KMS-11 (cell line): Measurements from ENCODE around the gene ZCRB1.

Experiments
- H2AFZ ChIP-seq: fragments of 200-600 bp; sonication (generic); 2 replicates; pipeline ENCODE4 v1.6.1; 2016; ENCODE audit warnings: antibody characterized with exemption, mixed run types, low read depth
- H3K27ac ChIP-seq: fragments of 200-600 bp; sonication (generic); 2 replicates; pipeline ENCODE4 v1.6.1; 2016; ENCODE audit warnings: mild to moderate bottlenecking, mixed run types
- H3K27me3 ChIP-seq: fragments of 200-600 bp; sonication (generic); 2 replicates; pipeline ENCODE4 v1.6.1; 2017; ENCODE audit warnings: mild to moderate bottlenecking, low read depth, mixed run types, moderate library complexity; ENCODE audit not compliant: insufficient read depth
- H3K36me3 ChIP-seq: fragments of 200-600 bp; sonication (generic); 2 replicates; pipeline ENCODE4 v1.6.1; 2017; ENCODE audit warnings: mild to moderate bottlenecking, mixed run types; ENCODE audit not compliant: insufficient read depth
- H3K4me1 ChIP-seq: fragments of 200-600 bp; sonication (generic); 2 replicates; pipeline ENCODE4 v1.6.1; 2016; ENCODE audit warnings: mild to moderate bottlenecking, low read depth, mixed run types; ENCODE audit not compliant: poor library complexity, severe bottlenecking
- H3K4me2 ChIP-seq: fragments of 200-600 bp; sonication (generic); 2 replicates; pipeline ENCODE4 v1.7.0; 2016; ENCODE audit warnings: mild to moderate bottlenecking, mixed run types
- H3K4me3 ChIP-seq: fragments of 200-600 bp; sonication (generic); IDR thresholded peaks from 2 replicates; pipeline ENCODE4 v1.6.1; 2017; ENCODE audit warnings: low read depth, low read length, mixed read lengths; ENCODE audit not compliant: insufficient read depth
- H3K79me2 ChIP-seq: fragments of 200-600 bp; sonication (generic); 2 replicates; pipeline ENCODE4 v1.6.1; 2016; ENCODE audit warnings: low read depth, mixed run types; ENCODE audit not compliant: insufficient read depth
- H3K9ac ChIP-seq: fragments of 200-600 bp; sonication (generic); 2 replicates; pipeline ENCODE4 v1.6.1; 2016; ENCODE audit warnings: mild to moderate bottlenecking, mixed run types
- H4K20me1 ChIP-seq: fragments of 200-600 bp; sonication (generic); 2 replicates; pipeline ENCODE4 v1.6.1; 2016; ENCODE audit warnings: mild to moderate bottlenecking, mixed run types; ENCODE audit not compliant: insufficient read depth
- CTCF ChIP-seq: fragments of 200-600 bp; sonication (generic); conservative IDR thresholded peaks from 2 replicates; pipeline ENCODE4 v1.6.1; 2017; ENCODE audit warnings: low read depth, mild to moderate bottlenecking, antibody characterized with exemption, low read length, moderate library complexity, mixed read lengths

Gene ZCRB1

GRCh38 chr12:42286741-42287140, 39.2 kb downstream of the ZCRB1 start:
- no peaks in the 10 kb centered on the region for H3K27me3 ChIP-seq
- H2AFZ ChIP-seq: no peak overlapping the region
- H3K9ac ChIP-seq: no peak overlapping the region
- no peak overlapping the region for H3K4me2 ChIP-seq
- H3K27ac ChIP-seq: no peak overlapping the region
- no peaks in the 10 kb centered on the region for H3K79me2 ChIP-seq
- no peaks in the 10 kb centered on the region for H4K20me1 ChIP-seq
- TF ChIP-seq CTCF: no peak
- H3K4me1 ChIP-seq: no peaks in the 10 kb centered on the region
- H3K4me3 ChIP-seq: no peak overlapping the region
- H3K36me3 ChIP-seq: no peaks in the 10 kb centered on the region

- H3K4me2 ChIP-seq: no peak overlapping the region
- no peaks in the 10 kb centered on the region for H3K36me3 ChIP-seq
- no peak overlapping the region for H2AFZ ChIP-seq
- no peak overlapping the region for H3K4me3 ChIP-seq
- H3K27ac ChIP-seq: no peak overlapping the region
- no peaks in the 10 kb centered on the region for H4K20me1 ChIP-seq
- H3K9ac ChIP-seq: no peak overlapping the region
- no peaks in the 10 kb centered on the region for H3K27me3 ChIP-seq
- no peaks in the 10 kb centered on the region for H3K79me2 ChIP-seq
- H3K4me1 ChIP-seq: no peaks in the 10 kb centered on the region
- no peak for TF ChIP-seq CTCF
Measured at GRCh38 chr12:42285431-42285830, 40.5 kb downstream of the ZCRB1 start.

DNA sequence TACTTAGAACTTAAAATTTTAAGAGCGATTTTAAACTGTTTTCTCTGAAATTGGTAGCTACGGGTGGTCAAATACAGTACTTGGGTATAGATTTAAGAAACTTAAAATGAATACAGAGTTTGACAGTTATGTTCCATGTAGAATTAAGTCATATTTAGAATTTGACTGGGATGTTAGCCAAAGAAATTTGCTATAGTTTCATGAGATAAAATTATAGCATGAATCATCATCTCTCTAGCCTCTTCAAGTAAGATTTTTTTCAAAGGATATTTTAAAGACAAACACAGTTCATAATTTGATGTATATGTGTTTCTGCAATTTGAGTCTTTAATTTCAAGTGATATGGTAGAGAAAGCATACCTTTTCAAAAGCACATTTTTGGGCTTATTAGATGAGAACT, 41.0 kb downstream of the ZCRB1 start:
- Histone ChIP-seq H2AFZ (no peak overlapping the region), H3K27ac (no peak overlapping the region), H3K79me2 (no peaks in the 10 kb centered on the region), H3K4me1 (no peaks in the 10 kb centered on the region), H4K20me1 (no peaks in the 10 kb centered on the region), H3K9ac (no peak overlapping the region), H3K4me2 (no peak overlapping the region), H3K4me3 (no peak overlapping the region), H3K36me3 (no peaks in the 10 kb centered on the region), H3K27me3 (no peaks in the 10 kb centered on the region)
- no peak for TF ChIP-seq CTCF

DNA sequence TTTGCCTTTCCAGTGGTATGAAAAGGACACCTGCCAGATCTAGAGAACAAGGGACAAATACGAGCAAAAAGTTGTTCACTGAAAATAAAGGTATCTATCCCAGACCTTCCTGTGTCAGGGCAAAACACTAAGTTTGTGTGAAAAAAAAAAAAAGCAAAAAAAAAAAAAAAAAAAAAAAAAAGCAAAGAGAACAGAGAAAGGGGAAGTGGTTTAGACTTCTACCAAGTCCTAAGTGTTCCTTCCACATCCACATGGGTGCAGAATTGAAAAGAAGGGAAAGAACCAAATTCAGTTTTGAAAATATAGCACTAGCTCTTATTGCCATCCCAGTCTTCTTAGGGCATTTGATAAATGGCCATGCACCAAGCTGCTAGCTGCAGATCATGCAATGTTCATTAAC, 41.7 kb downstream of the ZCRB1 start:
- H3K4me1 ChIP-seq: no peaks in the 10 kb centered on the region
- H4K20me1 ChIP-seq: no peaks in the 10 kb centered on the region
- no peaks in the 10 kb centered on the region for H3K36me3 ChIP-seq
- H3K4me3 ChIP-seq: no peak overlapping the region
- H3K27ac ChIP-seq: no peak overlapping the region
- no peak overlapping the region for H3K9ac ChIP-seq
- H3K27me3 ChIP-seq: no peaks in the 10 kb centered on the region
- TF ChIP-seq CTCF: no peak
- H3K79me2 ChIP-seq: no peaks in the 10 kb centered on the region
- H2AFZ ChIP-seq: no peak overlapping the region
- H3K4me2 ChIP-seq: no peak overlapping the region

DNA sequence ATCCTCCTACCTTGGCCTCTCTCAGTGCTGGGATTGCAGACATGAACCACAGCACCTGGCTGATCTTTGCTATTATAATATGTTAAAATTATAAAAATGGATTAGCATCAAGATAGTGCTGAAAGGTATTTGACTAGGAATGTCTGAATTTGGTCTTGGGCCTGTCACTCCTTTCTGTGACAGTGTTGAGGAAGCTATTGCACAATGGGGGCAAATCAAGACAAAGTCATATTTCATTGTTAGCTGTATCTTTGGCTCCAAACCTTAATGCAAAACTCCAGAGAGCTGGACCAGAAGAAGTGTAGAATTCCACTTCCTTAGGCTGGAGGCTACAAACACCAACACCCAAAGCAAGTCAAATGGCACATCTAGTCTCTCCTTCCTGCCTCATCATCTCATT, 42.2 kb downstream of the ZCRB1 start:
- no peaks in the 10 kb centered on the region for H3K79me2 ChIP-seq
- no peak overlapping the region for H3K9ac ChIP-seq
- H3K4me1 ChIP-seq: no peaks in the 10 kb centered on the region
- H3K27me3 ChIP-seq: no peaks in the 10 kb centered on the region
- H3K4me3 ChIP-seq: no peak overlapping the region
- no peak overlapping the region for H3K4me2 ChIP-seq
- no peak overlapping the region for H3K27ac ChIP-seq
- no peaks in the 10 kb centered on the region for H4K20me1 ChIP-seq
- TF ChIP-seq CTCF: no peak
- no peak overlapping the region for H2AFZ ChIP-seq
- H3K36me3 ChIP-seq: no peaks in the 10 kb centered on the region
